HL-60 (cell line): ENCODE measurements around the gene PBXIP1.

Experiments
- CTCF ChIP-seq: IDR thresholded peaks from one replicate; pipeline ENCODE4 v1.5.1; 2011; ENCODE audit warnings: low read length, control low read depth, inconsistent platforms; ENCODE audit not compliant: insufficient read depth
- POLR2AphosphoS5 ChIP-seq: IDR thresholded peaks from 2 replicates; pipeline ENCODE4 v1.6.1; 2012; ENCODE audit warnings: low read depth
- SPI1 ChIP-seq: IDR thresholded peaks from 2 replicates; pipeline ENCODE4 v1.6.1; 2012; ENCODE audit warnings: low read depth, mild to moderate bottlenecking, borderline replicate concordance
- TF ChIP-seq, protein P1 (sequence below): IDR thresholded peaks from 2 replicates; pipeline ENCODE4 v1.6.1; 2012; ENCODE audit warnings: low read depth; ENCODE audit not compliant: insufficient replicate concordance

DNA sequence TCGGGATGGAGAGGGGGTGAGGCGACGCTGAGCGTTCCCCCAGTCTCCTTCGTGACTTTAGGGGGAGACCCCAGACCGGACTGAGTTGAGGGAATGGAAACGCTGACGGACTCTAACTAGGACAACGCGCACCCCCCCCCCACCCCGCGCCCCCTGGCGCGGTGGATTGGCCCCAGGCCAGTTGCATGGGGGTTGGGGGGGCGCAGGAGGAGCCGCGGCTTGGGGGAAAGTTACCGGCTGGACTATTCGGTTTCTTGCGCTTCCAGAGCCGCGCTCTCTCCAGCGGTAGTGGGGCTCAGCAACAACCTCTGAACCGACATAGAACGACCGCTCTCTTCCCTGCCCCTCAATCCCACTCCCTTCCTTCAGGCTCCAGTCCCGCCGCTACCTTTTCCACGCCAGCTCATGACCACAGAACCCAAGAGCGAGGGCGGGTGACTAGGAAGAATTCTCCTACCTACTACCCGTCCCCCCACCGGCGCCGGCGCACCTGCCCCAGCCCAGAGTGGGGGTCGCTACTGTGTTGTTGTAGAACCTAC is 47.4 kb upstream of the PBXIP1 start:
- TF ChIP-seq POLR2AphosphoS5 (no peak), CTCF (no peak), SPI1 (no peak)
- TF ChIP-seq, protein P1, sequence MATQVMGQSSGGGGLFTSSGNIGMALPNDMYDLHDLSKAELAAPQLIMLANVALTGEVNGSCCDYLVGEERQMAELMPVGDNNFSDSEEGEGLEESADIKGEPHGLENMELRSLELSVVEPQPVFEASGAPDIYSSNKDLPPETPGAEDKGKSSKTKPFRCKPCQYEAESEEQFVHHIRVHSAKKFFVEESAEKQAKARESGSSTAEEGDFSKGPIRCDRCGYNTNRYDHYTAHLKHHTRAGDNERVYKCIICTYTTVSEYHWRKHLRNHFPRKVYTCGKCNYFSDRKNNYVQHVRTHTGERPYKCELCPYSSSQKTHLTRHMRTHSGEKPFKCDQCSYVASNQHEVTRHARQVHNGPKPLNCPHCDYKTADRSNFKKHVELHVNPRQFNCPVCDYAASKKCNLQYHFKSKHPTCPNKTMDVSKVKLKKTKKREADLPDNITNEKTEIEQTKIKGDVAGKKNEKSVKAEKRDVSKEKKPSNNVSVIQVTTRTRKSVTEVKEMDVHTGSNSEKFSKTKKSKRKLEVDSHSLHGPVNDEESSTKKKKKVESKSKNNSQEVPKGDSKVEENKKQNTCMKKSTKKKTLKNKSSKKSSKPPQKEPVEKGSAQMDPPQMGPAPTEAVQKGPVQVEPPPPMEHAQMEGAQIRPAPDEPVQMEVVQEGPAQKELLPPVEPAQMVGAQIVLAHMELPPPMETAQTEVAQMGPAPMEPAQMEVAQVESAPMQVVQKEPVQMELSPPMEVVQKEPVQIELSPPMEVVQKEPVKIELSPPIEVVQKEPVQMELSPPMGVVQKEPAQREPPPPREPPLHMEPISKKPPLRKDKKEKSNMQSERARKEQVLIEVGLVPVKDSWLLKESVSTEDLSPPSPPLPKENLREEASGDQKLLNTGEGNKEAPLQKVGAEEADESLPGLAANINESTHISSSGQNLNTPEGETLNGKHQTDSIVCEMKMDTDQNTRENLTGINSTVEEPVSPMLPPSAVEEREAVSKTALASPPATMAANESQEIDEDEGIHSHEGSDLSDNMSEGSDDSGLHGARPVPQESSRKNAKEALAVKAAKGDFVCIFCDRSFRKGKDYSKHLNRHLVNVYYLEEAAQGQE: no peak
